ENCODE results near the gene CERS6.
A peak's percentile ranks its signal among the peaks of the same experiment; 100 is the strongest.
"Not testable (repeated sequence)": the region's sequence is repeated elsewhere in the genome, so short reads cannot be mapped to it uniquely, and the experiment has no call there.

CERS6 gene, protein sequence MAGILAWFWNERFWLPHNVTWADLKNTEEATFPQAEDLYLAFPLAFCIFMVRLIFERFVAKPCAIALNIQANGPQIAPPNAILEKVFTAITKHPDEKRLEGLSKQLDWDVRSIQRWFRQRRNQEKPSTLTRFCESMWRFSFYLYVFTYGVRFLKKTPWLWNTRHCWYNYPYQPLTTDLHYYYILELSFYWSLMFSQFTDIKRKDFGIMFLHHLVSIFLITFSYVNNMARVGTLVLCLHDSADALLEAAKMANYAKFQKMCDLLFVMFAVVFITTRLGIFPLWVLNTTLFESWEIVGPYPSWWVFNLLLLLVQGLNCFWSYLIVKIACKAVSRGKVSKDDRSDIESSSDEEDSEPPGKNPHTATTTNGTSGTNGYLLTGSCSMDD

DNA sequence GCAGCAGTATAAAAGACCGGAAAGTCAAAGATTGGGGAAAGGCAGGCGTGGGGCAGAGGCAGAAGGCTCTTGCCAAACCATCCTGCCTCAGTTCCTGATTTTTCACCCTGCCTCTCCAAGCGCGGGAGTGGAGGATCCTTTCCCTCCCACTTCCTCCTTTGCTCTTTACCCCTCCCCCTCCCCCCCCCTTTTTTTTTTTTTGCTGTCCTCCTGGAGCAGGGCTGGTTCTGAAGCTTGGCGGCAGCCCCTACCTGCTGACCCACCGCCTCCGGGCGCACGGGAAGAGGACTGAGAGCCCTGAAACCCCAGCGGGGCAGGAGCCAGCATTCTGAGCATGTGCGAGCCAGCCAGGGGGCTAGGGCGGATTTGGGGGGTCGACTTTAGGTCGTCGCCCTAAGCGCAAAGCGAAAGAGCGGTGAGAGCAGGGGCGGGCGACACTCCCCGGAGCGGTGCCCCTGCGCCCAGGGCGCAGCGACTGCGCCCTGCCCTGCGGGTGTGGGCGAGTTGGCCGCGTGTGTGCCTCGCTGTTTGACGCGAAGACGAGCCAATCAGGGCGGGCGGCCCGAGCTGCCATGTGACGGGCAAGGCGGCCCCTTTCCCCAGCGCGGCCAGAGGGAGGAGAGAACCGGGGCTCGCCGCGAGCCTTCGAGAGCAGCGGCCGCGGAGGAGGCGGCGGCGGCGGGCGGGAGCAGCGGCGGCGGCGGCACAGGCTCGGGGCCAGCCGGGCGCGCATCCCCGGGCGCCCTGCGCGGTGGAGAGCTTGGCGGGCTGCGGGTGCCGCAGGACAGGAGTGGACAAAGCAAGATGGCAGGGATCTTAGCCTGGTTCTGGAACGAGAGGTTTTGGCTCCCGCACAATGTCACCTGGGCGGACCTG lies at the start of gene CERS6:
CERS6 (plus strand) TSS at position 628 of the 876 bp plus-strand sequence; CDS start at position 805, 177 bp downstream.
- peak; percentile 60 for DNase-seq

DNA sequence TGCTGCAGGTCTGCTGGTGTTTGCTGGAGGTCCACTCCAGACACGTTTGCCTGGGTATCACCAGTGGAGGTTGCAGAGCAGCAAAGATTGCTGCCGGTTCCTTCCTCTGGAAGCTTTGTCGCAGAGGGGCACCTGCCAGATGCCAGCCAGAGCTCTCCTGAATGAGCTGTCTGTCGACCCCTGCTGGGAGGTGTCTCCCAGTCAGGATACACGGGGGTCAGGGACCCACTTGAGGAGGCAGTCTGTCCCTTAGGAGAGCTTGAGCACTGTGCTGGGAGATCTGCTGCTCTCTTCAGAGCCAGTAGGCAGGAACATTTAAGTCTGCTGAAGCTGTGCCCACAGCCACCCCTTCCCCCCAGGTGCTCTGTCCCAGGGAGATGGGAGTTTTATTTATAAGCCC lies 43.8 kb upstream of the CERS6 start:
- not testable (repeated sequence) for DNase-seq

DNA sequence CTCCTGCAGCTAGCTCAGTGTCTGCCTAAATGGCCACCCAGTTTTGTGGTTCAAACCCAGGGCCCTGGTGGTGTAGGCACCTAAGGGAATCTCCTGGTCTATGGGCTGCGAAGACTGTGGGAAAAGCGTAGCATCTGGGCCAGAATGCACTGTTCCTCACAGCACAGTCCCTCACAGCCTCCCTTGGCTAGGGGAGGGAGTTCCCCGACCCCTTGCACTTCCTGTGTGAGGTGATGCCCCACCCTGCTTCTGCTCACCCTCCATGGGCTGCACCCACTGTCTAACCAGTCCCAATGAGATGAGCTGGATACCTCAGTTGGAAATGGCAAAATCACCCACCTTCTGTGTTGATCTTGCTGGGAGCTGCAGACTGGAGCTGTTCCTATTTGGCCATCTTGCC lies 43.0 kb upstream of the CERS6 start:
- not testable (repeated sequence) for DNase-seq

DNA sequence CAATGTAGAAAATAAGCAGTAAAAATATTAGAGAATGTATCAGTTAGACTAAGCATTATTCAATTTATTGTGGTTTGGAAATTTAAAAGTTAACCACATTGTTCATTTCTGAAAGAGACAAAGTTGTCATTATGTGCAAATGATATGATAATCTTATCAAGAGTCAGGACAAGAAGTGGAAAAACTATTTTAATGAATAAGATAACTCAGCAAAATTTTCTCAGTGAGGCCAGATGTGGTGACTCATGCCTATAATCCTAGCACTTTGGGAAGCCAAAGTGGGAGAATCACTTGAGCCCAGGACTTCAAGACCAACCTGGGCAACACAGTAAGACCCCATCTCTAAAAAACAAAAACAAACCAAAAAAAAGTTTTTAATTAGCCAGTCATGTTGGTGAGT lies 39.5 kb upstream of the CERS6 start:
- no peak for DNase-seq

DNA sequence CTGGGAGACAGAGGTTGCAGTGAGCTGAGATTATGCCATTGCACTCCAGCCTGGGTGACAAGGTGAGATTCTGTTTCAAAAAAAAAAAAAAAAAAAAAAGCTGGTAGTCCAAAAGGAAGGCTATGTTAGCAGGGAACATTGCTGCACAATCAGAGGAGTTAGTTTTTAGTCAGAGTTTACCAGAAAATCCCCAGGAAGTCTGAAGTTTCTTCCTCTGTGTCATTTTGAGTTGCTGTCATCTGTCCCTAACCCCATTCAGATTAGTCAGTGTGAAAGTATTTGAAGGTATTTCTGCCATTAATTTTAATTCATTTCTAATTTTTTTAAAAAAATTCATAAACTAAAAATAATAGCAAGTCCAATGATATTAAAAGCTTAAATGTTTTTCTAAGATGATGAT lies 33.5 kb upstream of the CERS6 start:
- no peak for DNase-seq

DNA sequence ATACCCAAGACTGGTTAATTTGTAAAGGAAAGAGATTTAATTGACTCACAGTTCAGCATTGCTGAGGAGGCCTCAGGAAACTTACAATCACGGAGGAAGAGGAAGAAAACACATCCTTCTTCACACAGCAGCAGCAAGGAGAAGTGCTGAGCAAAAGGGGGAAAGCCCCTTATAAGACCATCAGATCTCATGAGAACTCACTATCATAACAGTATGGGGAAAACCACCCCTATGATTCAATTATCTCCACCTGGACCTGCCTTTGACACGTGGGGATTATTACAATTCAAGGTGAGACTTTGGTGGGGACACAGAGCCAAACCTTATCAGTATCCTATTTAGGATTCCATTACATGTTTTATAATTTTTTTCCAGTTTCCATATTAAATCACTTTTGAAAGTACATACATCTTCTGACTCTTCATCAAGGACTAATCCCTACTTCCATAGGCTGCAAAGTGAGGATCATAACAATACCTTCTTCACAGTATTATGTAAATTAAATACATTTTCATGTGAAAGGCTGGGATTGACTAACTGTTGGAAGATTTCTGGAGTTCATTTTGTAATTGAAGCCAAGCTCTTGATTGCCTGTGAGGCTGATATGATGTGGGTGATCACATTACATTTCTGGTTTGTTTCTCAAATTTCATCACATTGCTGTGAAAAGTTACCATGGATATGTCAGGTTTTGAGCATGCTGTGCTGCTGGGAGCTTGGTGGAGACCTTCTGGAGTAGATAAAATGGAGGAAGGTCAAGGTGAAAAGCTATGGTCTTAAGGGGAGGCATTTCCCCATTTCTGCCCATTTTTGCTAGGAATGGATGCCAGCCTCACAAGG lies 31.7 kb upstream of the CERS6 start:
- DNase-seq, result no peak

DNA sequence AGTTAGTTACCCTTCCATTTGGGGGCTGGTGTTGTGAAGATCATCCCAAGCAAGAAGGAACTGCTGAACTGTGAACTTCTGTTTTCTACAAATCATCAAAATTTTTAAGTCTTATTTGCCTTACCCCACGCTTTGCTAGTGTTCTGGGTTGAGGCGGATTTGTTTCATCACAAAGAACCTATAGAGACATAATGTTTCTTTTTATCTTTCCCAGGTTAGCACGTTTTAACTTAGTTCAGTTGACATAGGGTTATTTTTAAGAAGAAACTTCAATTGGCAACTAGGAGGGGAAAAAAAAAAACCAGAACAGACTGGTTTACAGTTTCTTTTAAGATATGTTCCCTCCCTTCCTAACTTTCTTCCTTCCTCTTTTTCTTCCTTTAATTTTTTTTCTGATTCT lies 31.1 kb upstream of the CERS6 start:
- DNase-seq, result no peak

DNA sequence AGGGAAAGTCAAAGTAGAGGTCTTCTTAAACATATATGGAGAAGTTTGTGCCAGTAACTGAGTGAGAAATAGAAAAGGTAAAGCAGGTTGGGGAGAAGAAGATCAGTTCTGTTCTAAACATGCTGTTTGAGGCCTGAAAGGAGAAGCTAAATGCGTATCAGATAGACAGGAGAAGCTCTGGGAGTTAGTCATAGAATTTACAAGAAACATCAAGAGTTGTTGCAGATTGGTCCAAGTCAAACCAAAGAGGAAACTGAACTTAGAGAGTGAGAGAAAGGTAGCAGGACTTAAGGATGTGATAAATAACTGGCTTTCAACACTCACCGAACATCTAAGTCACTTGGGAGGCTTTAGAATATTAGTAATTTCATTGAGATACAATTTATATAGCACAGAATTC lies 29.2 kb upstream of the CERS6 start:
- DNase-seq, result no peak

DNA sequence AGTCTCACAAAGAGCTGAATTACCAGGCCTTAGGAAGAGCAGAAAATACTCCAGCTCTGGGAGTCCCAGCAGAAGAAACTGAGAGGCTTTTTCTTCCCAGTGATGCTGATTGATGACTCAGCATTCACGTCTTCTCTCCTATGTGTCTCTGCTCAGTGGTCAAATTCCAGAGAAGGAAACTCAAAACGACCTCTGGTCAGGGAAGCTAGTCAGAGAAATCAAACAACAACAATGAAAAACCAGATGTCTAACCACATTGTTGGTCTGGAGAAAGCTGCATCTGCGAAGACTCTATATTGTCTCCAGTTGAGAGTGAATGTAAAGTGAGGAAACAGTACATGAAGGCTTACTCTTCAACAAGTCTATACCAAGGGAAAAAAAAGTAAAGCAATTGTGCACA lies 28.6 kb upstream of the CERS6 start:
- no peak for DNase-seq

DNA sequence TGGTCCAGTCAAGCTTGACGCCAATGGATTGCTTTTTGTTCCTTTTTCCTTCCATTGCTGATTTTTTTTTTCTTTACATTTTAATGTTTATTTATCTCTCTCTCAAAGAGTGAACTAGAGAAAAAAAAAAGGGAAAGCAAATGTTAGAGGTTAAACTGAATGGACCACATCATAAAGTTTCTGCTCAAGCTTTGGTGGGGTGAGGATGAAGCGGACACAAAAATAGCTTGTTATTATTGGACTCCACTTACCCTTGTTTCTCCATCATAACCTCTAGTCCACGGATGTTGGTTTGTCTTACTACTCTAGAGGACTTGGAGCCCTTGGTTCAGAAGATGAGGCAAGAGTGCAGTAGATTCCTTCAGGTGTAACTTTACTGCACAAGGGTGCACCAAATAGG lies 27.6 kb upstream of the CERS6 start:
- no peak for DNase-seq

DNA sequence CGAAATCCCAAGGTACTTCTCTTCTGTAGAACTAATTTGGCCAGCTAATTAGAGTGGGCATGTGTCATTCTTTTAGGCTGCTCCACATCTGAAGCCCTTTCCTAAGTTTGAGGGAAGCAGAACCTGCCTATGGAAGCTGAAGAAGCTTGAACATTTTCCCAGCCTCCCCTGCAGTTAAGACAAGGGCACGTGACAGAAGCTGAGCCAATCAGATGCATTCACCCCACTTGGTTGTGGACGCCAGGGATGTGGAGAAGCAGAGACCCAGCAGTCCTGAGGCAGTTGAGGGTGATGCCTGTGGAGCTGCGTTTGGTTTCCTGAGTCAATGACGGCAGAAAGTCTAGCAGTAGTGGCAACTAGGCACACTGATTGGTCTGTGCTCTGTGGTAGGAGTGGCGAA lies 26.1 kb upstream of the CERS6 start:
- DNase-seq, result no peak

DNA sequence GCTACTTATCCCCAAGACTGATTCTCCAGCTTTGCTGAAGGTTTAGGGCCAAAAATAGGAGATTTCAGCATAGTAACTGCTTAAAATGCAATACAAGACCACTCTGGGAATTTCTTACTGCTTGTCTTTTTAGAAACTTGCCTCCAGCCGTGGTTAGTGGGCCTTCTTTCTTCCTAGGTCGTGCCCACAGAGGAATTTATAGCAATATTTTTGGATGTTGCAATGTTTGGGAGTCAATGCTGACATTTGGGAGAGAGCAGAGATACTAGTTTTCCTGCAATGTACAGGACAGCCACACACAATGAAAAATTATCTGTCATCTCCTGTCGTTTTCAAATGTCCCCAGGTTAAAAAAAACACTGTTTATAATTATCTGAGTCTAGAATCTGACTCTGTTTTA lies 25.6 kb upstream of the CERS6 start:
- no peak for DNase-seq

DNA sequence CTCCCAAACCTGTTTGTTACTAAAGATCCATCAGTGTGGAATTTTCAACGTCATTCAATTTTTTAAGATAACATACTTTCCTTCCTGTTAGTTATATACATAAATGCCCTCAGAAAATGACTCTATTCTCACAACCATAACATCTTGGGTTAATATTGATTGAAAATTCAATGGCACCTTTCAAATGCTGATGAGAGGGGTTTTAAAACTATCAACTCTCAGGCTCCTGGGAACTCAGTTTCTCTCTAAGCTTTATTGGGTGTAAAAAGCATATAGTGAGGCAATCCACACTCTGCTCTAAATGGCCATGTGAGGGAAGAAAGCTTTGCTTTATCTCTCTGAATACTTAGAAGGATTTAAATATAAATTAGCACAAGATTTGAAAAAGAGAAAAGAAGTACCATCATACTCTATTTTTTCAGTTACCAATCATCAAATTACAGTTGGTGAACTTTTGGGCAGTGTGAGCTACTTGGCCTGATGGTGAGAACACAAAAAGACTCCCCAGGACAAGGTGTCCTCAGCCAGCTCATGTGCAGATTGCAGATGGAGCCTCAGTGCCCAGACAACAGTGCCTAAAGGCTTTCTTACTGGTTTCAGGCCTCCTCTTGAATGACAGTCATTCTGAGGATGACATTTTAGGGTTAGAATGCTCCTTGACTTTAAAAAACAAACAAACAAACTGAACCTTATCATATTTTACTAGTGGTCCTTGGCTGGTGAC lies 24.6 kb upstream of the CERS6 start:
- DNase-seq, result no peak

DNA sequence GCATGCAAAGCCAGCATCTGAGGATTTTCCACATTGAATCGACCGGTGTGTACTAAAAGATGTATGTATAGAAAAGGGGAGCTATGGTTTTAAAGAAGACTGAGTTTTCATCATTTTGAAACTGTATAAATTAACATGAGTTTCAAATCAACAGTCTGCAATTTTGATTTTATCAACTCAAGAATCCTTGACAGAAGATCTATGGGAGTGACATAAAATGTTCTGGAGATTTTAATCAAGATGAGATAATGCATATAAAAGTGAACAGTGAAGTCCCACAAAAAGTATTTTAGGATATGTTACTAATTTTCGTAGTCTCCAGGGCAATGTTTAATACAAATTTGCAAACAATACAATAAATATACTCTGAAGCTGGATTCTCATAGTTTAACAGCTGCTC lies 24.0 kb upstream of the CERS6 start:
- DNase-seq, result no peak

DNA sequence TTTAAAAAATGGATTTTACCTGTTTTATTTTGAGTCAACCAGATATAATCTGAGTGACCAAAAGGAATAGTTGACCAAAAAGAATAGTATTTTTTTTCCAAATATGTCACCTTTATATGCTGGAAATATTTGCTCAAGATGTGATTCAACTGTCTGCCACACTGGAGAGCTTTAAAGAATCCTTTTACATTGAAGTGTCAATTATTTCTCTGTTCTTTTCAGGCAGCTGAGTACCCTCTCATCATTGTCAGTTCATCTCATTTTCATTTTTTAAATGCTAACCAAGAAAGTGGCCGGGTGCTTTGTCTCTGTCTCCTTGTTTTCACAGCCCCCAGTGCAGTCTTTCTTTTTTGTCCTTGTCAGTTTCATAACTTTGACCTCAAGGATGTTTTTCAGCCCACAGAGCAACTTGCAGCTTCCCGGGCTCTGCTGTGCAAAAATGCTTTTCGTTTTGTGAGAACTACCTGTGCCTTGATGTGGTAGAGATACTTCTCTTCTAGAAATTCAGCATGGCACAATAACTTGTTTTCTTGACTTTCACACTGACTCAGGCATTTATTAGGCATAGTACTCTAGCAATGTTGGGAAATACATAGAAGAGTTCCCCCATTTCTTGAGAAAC lies 23.4 kb upstream of the CERS6 start:
- no peak for DNase-seq

DNA sequence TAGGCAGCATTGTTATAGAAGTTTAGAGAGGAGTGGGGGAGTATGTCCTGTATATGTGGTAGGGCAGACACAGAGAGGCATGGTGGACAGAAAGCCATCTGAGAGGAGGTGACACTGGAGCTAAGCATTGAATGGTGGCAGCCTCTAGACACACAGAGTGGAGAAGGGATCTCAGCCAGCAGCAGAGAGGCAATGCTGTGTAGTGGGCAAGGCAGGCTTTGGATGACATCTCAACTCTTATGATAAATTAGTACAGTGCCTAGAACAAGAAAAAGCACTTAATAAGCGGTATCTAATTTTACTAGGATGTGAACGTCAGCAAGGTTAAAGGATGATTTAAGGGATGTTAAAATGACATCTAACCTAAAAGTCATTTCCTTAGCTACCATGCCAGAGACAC lies 22.5 kb upstream of the CERS6 start:
- no peak for DNase-seq

DNA sequence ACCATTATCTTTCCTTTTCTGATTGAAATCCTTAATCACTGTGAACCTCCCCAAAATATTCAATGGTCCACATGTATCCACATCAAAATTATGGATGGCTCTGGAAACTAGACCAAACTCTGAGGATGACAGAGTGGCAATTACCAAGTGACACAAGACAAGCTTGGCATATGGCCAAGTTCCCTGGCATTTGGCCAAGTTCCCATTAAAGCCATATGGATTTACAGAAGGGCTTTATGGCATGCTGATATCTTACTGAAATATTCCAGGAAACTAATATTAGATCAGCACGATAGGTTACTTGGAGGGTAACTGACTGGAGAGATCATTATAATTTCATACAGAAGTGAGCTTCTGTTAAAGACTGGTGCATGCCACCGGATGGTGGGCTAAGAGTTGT lies 21.9 kb upstream of the CERS6 start:
- no peak for DNase-seq

DNA sequence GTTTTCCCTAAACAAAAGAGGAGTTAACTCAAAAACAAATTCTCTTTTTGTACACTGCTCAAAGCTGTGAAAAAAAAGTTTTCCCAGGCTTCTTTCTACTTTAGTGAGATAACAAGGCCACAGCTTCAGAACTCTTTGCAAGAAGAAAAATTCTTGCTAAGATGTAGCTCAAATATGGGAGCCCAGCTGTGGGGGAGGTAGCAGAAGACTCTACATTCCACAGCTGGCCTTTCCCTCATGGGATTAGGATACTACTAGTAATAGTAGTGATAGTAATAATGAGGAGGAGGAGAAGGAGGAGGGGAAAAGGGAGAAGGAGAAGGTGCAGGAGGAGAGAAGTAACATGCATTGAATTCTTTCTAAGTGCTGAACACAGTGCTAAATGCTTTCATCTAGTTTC lies 19.2 kb upstream of the CERS6 start:
- DNase-seq, result no peak

DNA sequence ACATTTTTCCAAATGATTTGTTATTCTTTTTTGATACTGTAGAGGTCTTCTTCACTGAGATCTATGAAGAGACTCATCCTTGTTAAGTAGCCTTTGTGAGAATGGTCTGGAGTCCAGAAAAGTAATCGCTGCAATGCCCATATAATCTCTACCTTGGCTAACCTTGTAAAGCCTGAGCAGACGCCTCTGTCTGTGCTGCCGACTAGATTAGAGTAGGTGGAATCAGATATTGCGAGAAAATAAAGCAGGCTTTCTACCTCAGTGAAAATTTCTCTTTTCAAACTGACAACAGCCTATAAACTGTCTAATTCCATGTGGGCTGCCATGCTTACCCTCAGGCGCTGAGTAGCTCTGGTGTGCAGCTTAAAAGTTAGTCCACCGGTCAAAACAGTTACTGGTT lies 17.5 kb upstream of the CERS6 start:
- no peak for DNase-seq

DNA sequence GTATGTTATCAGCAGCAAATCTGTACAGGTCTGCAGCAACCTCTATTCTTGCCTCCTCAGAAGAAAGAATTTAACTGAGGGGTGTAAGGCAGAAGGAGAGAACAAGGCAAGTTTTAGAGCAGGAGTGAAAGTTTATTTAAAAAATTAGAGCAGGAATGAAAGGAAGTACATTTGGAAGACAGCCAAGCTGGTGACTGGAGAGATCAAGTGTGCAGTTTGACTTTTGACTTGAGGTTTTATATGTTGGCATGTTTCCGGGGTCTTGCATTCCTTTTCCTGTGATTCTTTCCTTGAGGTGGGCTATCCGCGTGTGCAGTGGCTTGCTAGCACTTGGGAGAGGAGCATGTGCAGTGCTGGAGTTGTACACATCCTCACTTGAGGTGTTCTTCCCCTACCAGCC lies 16.5 kb upstream of the CERS6 start:
- DNase-seq, result no peak

DNA sequence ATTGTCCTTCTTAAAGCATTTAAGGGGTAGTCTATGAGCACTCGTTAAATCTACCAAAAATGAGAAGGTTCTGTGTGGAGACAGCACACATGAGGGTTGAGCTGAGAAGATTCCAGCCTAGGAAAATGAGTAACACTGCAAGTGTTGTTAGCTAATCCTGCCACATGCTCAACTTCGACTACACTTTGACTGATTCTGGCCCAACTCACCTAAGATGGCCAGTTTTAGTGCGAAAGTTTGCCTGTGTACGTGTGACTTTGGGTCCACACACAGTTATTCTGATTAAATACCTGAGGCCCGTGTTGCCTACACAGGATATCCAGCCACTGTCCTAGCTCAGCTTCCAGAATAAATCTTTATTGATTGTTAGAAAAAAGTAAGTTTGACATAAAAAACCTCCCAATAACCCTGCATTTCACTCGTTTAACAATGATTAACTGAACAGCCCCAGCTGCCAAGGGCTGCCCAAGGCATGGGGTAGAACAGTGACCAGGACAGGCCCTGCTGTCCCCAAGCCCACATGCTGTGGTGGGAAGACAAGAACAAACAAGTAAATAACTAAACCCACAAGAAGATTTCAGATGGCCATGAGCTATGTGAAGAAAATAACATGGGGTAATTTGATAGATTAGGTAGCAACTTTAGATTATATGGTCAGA lies 14.7 kb upstream of the CERS6 start:
- no peak for DNase-seq

DNA sequence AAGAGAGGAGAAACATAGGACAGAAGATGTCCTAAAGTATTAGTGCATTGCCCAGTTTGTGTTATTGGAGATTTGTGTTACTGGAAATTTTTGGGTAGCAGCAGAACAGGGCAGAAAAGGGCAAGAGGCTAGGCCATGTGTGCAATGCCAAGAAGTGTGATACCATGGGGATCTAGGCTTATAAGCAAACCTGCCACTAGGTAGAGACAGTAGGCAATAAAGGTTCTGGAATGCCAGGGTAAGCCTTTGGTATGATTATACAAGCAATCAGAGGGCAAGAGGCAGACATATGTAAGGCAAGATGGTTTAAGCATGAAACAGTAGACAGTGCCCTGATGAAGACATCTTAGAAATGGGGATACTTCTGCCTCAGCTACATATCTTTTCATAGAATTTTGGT lies 12.3 kb upstream of the CERS6 start:
- no peak for DNase-seq
